ENCODE results near the gene S100A10.
A peak's percentile ranks its signal among the peaks of the same experiment; 100 is the strongest.

The S100A10 gene

DNA sequence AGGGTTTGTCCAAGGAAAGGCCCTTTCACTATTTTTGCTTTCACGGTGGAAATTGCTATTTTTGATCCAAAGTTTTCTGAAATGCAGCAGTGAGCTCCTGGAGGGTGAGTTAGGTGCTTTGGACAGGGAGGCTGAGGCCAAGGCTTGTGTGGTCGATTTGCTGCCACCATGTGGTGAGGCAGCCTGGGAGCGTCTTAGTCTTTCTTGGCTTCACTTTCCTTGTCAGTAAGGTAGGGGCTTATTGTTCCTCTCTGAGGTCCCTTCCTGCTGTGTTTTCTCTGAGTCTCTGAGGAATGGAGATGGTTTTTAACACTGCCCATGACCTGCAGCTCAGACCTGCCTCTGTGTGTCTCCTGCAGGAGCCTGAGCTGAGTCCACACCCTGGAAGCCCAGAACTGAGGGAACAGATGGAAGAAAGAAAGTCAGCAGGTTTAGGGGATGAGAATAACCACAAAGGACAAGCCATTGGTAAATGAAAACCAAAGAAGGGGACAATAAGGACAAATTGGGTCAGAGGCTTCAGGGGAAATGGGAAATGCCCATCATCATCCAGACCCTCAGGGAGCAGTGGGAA lies 20.1 kb upstream of the S100A10 start:
- no peak for DNase-seq (ENCODE audit: low read depth)

DNA sequence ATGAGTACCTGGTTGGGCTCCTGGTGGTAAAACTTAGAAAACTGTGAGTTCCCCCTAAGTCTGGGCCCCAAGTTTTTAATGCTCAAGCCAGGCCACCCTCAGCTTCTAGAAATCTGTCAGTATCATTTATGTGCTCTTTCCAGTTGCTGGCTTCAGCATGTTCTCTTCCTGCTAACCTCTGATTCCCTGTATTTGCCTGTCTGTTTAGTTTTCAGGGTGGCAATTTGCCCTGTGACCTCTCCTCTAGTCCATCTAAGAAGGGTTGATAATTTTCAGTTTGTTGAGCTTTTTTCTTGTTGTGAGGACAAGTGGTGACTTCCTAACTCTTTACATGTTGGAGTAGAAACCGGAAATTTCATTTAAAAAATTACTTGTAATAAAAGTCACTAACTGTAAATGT lies 16.0 kb upstream of the S100A10 start:
- DNase-seq (ENCODE audit: low read depth) = no peak

DNA sequence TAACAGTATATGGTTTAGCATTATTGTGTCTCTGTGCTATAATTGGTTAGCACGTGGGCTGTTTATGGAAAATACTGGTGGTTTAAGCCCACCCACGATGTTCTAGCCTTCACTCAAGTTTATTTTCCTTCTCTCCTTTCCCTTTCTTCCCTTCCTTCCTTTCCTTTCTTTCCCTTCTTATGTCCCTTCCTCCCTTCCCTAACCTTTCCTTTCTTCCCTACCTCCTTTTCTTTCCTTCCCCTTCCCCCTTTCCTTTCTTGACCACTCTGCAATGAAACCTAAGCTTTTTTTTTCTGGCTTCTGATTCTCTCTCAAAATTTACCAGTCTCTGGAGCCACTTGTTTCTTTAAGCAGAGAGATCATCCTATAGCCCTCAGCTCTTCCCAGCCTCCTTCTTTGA lies 13.4 kb upstream of the S100A10 start:
- DNase-seq (ENCODE audit: low read depth) = no peak

DNA sequence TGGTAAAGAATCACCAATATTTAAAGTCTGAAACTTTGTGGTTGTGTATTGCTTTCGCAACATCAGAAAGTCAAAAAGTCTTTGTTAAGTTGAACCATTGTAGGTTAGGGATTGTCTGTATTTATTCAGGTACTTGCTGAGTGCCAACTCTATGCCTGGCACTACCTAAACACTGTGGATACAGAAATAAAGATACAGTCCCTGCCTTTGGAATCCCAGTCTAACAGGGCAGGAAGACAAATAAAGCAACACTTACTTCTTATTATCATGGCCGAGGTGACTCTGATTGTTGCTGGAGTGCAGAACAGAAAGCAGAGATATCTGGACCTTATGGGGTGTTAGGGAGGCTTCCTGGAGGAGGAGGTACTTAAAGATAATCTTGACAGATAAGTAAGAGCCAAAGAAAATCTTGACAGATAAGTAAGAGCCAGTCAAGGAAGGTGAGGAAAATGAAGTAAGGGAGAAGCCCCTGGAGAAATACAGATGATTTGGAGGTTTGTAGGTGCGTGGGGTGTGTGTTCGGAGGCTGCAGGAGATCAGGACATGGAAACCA lies 11.8 kb upstream of the S100A10 start:
- no peak for DNase-seq (ENCODE audit: low read depth)

DNA sequence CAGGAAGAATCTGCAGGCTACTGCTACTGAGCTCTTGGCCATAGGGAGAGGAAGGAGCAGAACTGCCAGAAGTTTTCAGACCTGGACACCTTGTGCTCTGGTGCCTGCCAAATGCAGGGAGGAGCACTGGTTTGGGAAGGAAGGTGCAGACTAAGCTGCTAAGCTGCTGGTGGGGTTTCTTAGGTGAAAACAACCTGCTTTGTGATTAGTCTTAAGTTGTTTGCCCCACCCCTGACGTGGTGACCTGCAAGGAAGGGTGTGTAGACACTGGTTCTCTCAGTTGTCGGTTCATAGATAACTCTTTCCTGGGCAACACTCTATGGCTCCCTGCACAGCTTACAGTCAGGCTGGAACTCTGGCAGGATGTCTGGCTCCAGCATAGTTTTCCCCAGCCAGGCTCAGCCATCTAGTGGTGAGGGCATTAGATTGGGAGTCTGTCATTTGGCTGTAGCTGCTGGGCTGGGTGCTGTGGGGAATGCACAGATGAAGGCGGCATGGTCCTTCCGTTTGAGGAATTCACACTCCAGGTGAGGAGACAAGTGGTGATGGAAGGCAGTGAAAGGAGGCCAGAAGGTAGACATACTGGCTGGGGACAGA lies 10.3 kb upstream of the S100A10 start:
- no peak for DNase-seq (ENCODE audit: low read depth)

DNA sequence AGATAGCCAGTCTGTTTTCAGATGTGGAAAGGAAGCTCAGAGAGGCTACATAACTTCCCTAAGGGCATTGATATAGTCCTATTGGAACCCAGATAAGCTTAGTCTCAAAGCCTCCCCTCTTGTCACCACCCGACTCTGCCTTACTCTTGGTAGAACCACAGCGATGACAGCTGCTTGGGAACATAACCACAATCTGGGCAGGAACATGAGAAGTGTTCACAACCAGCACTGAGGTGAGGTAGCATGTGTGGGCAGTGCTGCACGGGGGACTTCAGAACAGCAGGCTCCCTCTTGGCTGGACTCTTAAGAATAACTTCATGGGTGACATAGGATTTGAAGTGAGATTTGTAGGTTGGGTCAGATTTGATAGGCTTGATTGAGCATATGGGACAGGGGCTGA lies 9.3 kb upstream of the S100A10 start:
- DNase-seq (ENCODE audit: low read depth) = no peak

DNA sequence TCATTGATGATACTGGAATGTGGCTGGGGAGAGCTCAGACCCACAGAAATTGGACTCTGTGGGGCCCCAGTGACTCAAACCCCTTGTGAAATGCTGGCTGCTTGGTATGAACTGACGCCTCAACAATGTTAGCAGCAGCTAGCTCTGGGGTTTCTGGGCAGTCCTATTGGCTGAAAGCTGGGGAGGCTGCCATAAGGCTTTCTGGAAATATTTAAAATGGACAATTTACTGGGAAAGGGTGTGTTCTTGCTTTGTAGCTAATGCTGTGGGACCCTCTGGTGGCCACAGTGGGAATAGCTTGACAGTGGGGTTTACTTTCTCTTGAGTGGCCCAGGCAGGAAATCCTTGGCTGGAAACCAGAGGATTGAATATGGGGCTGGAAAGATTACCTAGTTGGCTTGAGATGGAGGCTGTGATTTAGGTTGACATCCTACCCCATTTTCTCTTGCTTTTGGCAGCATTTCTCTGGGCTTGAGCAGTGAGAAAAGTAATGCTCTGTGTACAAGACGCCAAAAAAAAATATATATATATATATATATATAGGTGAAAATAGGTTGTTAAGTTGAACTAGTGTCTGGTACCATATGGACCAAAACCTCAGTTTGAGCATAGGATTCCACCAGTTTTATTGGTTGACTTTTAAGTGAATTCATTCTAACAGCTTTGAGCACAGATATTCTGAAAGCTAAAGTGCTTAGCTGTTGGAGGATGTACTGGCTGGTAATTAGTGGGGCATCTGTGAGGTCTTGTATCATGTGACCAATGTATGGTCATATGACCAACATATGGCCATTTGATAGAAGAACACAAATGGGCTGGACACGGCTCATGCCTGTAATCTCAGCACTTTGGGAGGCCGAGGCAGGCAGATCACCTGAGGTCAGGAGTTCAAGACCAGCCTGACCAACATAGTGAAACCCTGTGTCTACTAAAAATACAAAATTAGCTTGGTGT lies 8.2 kb upstream of the S100A10 start:
- peak; percentile 97 for DNase-seq (ENCODE audit: low read depth)

DNA sequence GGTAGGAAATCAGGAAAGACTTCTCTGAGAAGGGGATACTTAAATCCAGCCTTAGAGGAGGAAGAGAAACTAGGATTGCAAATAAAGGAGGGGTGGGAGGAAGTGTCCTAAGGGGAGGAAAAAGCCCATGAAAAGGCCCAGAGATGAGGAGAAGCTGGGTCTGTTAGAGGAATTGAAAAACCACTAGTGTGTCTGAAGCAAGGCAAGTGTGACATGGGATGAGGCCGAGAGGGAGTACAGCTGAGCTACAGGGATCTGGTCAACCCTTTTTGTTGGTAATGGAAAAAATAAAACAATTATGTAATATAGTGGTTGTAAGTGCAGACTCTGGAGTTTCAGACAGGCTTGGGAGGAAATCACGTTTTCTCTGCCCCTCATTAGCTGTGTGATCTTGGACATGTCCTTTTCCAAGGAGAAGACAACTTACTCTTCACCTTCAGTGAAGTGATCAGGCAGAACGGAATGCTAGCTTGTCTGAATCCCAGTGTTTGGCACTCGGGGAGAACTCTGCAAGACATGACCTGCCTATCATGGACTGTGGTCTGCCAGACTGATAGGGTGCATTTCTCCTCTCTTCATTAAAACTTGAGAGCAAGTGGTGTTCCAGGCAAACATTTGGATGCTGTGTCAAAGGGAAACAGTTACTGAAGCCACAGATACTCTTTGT lies 7.4 kb upstream of the S100A10 start:
- no peak for DNase-seq (ENCODE audit: low read depth)

DNA sequence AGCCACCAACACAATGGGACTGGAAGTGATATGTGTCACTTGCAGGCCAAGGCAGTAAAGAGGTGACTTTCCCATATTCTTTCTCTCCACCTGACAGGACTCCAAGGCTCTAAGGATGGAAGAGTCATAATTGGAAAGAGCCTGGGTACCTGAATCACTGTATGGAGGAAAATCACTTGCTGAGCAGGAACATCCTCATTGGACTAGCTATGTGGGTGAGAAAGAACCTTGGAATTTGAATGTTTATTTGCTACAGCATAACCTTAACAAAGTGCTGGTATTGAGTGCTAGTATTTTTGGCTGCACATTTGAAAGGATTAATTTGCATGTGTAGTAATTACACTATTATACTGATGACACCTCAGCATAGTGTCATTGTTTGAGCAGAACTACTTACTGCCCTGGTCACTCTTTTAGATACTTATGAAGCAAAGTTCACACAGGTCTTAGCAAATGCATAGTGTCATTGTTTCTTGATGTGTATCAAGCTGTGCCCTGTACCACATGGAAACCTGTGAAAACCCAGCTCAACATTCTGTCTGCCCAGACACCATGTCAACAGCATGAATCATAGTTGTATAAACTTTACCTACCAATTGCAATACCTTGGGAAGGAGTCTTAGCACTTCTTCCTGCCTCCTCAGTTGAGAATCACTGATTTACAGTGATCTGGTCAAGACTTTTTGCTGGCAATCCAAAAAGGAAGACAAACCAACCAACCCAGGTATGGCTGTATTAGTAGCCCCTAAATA lies 5.1 kb upstream of the S100A10 start:
- no peak for DNase-seq (ENCODE audit: low read depth)

DNA sequence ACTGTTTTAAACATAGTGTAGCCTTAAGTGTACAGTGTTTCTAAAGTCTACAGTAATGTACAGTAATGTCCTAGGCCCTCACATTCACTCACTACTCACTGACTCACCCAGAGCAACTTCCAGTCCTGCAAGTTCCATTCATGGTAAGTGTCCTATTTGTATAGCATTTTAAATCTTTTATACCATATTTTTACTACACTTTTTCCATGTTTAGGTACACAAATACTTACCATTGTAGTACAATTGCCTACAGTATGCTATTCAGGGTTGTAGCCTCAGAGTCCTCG lies 3.6 kb upstream of the S100A10 start:
- DNase-seq (ENCODE audit: low read depth) = no peak

DNA sequence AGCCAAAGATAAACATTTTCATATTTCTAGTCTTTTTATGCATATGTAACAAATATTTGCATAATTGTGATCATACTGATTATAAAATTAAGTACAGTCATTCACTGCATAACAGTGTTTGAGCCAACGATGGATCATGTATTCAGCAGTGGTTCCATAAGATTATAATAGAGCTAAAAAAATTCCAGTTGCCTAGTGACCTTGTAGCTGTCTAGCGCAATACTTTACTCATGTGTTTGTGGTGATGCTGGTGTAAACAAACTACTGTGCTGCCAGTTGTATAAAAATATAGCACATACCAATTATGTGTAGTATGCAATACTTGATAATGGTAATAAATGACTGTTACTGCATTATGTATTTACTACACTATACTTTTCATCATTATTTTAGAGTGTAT lies 2.1 kb upstream of the S100A10 start:
- DNase-seq (ENCODE audit: low read depth) = no peak

DNA sequence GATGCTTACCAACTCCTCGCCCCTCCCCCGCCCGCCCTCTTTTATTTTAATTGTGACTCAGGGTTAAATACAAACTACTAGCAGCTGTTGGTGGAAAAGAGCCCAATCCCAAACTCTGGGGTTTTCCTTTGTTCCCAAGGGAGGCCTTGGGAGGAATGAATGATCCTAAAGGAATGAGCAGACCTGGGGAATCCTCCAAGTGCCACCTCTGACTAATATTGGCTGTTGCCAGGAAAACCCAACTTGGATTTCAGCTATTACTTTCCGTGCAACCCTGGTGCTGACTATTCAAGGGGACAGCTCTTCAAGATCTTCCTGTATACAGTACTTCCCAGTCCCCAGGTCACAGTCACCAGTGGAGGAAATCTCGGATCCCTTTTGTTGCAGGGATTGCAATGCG lies 1.3 kb upstream of the S100A10 start:
- peak; percentile 99 for DNase-seq (ENCODE audit: low read depth)

DNA sequence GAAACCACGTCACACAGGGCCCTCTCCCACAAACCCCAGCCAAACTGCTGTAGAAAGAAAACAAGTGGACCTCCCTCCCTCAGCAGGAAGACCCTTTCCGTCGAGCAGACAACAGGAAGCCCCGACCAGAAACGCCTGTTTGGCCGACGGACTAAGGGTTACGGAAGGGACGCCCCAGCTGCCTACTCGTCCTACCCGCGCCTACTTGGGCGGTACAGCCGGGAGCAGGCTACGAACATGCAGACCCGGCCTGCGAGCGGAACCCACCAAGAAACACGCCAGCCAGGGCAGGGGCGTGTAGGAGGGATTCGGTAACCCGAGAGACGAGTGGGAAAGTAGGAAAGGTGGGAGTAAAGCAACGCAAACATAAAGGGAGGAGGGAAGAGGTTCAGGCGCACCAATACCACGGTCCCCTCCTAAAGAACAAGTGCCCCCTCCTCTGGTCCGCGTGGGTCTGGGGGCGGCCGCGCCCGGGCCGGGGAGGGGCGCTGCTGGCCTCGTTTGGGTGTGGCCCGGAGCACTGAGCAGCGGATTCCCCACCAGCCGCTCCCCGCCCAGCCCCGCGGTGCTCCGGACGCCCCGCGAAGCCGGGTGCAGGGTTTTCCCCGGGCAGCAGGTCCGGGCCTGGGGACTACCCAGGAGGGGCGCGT lies 450 bp downstream of the S100A10 start:
- DNase-seq (ENCODE audit: low read depth) = no peak

DNA sequence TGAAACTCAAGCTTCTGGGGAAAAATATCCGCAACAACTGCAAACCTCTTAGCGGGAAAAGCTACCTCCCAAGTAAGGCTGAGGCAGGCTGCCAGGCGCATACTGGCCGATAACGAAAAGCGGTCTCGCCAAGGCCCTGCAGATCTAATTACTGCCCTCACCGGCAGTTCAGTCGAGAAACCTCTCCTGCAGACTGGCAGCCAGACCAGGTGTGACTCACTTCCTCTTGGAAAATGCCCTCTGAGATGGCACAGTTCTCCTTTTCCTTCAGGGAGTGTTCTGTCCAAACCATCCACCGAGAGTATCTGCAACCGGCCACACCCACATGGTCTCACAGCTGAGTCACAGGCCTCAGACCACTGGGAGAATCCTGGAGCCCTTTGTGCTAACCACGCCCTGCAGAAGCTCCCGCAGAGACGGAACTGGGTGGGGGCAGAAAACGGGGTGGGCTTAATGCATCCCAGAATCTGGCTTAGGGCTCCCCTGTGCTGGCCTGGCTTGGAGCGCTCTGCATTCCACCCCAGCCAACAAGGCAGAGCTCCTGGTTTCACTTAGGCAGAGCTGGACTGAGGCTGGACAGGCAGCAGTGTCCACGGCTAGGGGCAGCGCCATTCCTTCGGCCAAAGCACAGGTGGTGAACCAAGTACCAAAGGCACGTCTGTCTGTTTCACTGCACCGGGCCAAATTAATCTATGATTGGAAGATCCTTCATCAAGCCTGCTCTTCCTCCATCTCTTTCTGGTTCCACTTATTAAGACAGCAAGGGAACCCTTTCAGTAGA lies 1.2 kb downstream of the S100A10 start:
- DNase-seq (ENCODE audit: low read depth) = peak; percentile 92

DNA sequence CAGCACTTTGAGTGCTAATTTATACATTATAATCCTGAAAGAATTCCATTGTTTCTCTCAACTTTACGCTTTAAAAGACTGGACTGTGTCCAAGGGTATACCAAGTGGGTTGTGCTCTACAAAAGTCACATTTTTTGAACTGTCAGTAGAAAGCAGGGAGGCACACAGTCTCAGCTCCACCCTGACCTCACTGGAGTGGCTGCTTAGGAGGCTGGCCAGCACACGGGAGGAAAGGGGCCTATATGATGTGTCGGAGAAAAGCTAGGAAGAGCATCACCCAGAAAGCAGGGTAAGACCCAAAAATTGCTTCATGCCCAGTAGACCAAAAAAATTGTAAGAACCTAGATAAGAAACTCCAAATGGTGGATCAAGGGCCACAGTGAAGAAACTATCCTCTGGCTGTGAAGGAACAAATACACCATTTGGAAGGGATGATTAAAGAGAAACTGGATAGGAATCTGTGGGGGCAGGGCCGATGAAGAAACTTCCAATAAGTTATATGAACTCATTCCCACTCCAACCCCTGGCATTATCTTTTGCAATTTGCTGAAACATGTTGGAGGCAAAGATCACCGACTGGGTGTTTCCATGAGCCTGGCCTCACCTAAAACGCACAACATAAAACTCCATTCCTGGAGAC lies 1.9 kb downstream of the S100A10 start:
- no peak for DNase-seq (ENCODE audit: low read depth)

DNA sequence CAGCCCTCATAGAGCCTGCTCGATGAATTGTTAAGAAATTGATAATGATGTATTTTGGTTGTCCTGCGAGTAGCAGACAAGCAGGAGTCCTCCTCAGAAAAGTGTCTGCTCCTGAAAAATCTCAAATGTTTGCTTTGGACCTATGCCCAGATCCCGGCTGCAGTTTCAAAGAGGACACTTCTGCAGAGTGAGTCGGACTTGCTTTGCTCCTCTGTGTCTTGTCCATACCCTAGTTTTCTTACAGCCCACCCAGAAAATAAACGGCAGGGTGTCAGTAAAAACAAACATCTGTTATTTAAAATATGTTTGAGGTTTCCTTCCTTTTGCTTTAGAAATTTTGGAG lies 2.8 kb downstream of the S100A10 start:
- DNase-seq (ENCODE audit: low read depth) = no peak

DNA sequence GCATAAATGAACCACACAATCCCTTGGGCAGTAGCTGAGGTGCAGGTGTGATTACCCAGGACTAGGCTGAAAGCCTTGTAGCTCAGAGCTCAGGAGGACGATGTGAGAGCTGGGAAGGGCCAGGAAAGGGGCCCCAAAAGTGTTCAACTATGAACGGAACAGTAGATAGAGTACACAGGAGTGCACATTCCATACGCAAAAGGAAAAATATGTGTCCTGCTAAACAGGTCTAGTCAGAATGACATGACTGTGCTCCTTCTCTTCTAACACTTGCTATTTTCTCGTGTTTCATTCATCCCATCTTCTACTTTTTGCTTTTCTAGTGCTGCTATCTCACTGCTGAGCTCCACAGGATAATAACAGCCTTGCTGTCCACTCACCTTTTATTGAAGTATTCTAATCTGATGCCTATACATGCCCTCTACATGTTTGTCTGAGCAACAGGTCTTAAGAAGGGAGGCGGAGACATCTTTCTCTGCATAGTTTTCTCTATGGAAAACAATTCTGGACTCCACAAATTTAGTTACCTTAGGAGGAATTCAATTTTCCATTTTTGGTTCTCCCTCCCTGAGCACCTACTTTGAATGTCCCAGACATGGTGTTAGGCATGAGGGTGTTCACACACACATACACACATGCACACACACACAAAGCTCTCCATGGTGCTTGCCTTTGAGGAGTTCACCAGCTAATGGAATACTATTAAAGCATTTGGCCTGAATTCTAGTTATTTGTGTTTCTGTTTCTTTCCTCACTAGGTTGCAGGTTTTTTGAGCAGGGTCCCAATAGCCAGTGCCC lies 3.4 kb downstream of the S100A10 start:
- no peak for DNase-seq (ENCODE audit: low read depth)

DNA sequence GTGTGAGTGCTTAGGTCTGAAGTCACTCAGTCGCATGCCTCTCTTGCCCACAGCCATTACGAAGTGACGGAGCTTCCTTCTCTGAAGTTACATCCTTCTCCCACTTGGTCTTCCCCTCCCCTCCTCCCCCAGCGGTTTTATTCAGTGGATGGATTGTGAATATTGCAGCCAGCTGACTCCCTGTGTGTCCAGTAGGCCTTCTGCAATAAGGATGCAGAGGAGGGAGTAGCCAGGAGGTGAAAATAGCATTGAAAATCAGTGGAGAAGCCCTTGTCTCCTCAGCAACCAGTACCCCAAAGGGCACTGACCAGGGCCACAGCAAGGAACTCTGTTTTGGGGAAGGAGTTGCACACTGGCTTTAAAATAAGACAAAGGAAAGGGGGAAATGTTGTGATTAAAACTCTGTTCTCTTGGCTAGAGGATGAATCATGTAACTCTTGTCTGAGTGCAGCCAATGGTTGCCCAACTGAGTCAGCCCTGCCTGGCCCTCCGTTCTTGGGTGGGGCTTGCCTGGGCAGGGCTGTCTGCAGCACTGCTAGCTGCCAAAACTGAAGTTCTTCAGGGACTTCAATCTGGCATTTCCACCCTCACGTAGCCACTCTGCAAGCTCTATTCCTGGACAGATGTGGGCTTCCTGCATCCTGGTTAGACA lies 4.3 kb downstream of the S100A10 start:
- peak; percentile 67 for DNase-seq (ENCODE audit: low read depth)

DNA sequence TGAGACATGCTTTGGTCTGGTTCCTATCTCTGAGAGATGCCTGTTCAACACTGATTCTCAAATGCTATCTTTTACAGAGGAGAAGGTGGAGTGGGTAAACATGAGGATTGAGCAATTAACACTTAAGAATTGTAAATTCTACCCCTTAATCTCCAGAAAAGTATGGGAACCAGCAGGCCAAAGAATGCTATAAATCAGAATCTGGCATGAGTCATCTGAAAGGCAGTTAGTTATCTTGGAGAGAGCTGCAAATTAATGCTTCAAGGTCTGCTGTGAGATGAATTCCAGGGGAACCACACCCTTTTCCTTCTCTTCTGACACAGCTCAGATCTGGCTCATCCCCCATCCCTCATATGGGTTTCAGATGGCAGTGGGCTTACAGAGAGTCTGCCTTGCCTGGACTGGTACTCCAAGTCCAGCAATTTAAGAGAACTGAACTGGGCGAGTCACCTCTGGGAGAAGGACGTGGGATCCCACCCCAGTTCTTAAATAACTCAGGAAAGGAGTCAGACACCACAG lies 5.2 kb downstream of the S100A10 start:
- peak; percentile 92 for DNase-seq (ENCODE audit: low read depth)

Measured in GM04503 (cell line).